Activated T-cell treated with anti-CD3 and anti-CD28 coated beads, Interleukin-2, amount 50 U/mL, for 4 hours (primary cell): ENCODE measurements around the gene MGARP. TPM values are rescaled to one million over a fixed set of nuclear protein-coding genes. Genes with fewer than 3 reads are reported as not detected.

Source experiments
- ATAC-seq, 2 donors: fragments of 200-7000 bp; cut with Tn5 transposase; one replicate each; pipeline ENCODE4 v1.10.0; 2021
- DNase-seq: peaks from one replicate; pipeline ENCODE4 v3.0.0-alpha.2; 2020
- H3K27me3 Mint-ChIP-seq: one replicate; pipeline ENCODE4 v1.8.0; 2021; ENCODE audit warnings: low read depth, mixed read lengths
- H3K36me3 Mint-ChIP-seq: one replicate; pipeline ENCODE4 v1.8.0; 2022; ENCODE audit warnings: mixed read lengths; ENCODE audit not compliant: insufficient read depth
- H3K4me1 Mint-ChIP-seq: one replicate; pipeline ENCODE4 v1.8.0; 2021; ENCODE audit warnings: low read depth, mixed read lengths
- H3K4me3 Mint-ChIP-seq: one replicate; pipeline ENCODE4 v1.8.0; 2021; ENCODE audit warnings: mild to moderate bottlenecking, moderate library complexity, mixed read lengths
- H3K9me3 Mint-ChIP-seq: one replicate; pipeline ENCODE4 v1.8.0; 2021; ENCODE audit warnings: mixed read lengths
- total RNA-seq, 3 donors: library from RNA; stranded (reverse); gene quantifications; one replicate each; pipeline ENCODE4 v1.2.1, GENCODE V29; 2021

Gene MGARP
- total RNA-seq, 3 donors from 2014 or later, result 0.23 TPM; not detected in 2

DNA sequence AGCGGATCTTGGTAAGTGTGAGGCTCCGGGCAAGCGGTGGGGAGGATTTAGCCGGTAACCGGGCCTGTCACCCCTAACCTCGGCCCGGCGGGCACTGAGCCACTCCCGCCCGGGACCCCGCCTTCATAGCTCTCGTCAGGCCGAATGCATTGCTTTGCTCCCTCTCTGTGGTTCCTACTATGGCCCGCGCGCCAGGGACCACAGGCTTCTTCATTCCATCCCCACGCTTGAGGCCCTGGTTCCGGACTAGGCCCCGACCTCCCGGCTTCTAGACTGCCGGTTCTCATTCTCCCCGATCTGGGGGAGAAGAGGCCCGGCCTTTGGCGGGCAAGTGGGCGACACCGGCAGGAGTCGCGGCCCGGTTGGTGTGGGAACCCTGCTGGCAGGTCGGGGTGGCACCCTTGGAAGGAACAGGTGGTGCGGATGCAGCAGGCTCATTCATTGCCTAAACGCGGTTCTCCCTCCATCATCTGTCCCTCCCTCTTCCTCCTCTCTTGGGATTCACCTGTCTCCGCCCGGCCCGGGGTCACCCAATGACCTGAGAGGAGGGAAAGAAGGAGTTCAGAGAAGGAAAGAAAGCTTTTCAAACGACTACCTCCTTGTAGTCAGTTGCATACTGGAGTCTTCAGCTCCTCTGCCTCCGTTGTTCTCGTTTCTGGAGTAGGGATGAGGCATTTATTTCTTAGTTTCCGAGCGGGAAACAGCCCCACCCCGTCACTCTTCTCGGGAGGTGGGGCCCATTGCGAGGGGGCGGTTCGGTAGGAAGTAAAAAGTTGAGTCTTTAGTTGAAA lies 22.0 kb upstream of the MGARP start, which contains the start of gene NDUFC1:
NDUFC1 (minus strand) TSS at position 657 of the 791 bp plus-strand sequence. CDS start 6,679 bp downstream, outside the sequence.
- Mint-ChIP-seq H3K36me3 (peaks cover 27% of the 10 kb centered on the region), H3K9me3 (peaks cover 5% of the 10 kb centered on the region), H3K27me3 (no peaks in the 10 kb centered on the region), H3K4me3 (peak within 1 kb of the TSS; percentile 100), H3K4me1 (peaks cover 56% of the 10 kb centered on the region)
- ATAC-seq (peak; percentile 50 to 51), DNase-seq (peak; percentile 50)

DNA sequence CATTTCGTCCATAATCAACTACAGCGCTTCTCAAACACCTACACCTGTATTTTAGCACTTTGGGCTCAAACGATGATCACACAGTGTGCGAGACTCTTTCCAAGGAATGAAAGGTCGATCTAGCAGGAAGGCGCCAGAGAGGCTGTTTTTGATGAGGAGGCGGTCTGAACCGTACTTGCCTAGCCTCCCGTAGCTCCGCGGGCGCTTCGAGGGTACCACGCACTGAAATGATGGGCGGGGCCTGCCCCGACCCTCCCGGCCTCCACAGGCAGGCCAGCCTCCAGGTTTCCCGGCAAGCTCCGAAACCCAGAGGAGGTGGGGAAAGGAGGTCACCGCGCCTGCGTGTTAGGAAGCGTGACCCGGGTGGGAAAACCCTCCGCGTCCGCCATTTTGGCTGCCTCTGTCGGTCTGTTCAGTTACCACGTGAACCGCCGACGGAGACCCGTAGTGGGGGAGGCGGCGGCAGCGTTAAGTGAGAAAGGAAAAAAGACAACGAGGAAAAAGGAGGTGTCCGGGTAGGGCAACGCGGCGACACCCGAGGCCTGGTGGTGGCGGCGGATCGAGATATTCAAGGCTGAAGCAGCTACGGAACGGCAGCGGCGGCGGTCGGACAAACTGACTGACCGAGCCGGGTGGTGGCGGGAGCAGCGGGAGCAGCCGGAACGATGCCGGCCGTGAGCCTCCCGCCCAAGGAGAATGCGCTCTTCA lies 21.2 kb upstream of the MGARP start, which contains the start of gene NAA15:
NAA15 (plus strand) TSS at position 393 of the 708 bp plus-strand sequence; CDS start at position 666, 273 bp downstream.
- Mint-ChIP-seq H3K4me3 (peak within 1 kb of the TSS; percentile 100), H3K4me1 (peaks cover 52% of the 10 kb centered on the region), H3K27me3 (no peaks in the 10 kb centered on the region), H3K9me3 (peaks cover 5% of the 10 kb centered on the region), H3K36me3 (peaks cover 21% of the 10 kb centered on the region)
- peak; percentile 89 to 91 for ATAC-seq
- peak; percentile 96 for DNase-seq

GRCh38 chr4:139300431-139301112 lies 20.5 kb upstream of the MGARP start:
- Mint-ChIP-seq H3K36me3 (peaks cover 21% of the 10 kb centered on the region), H3K4me3 (peak overlapping the region; percentile 100), H3K4me1 (peaks cover 55% of the 10 kb centered on the region), H3K27me3 (no peaks in the 10 kb centered on the region), H3K9me3 (peaks cover 5% of the 10 kb centered on the region)
- peak; percentile 15 to 39 for ATAC-seq
- DNase-seq, result no peak

GRCh38 chr4:139299536-139299935 lies 19.5 kb upstream of the MGARP start:
- Mint-ChIP-seq H3K27me3 (no peaks in the 10 kb centered on the region), H3K4me3 (peak overlapping the region; percentile 16), H3K36me3 (peaks cover 10% of the 10 kb centered on the region), H3K9me3 (no peaks in the 10 kb centered on the region), H3K4me1 (peaks cover 48% of the 10 kb centered on the region)
- DNase-seq (no peak), ATAC-seq (no peak)

GRCh38 chr4:139297001-139297410 lies 17.0 kb upstream of the MGARP start:
- Mint-ChIP-seq H3K27me3 (no peaks in the 10 kb centered on the region), H3K4me1 (peaks cover 36% of the 10 kb centered on the region), H3K9me3 (no peaks in the 10 kb centered on the region), H3K36me3 (peaks cover 4% of the 10 kb centered on the region), H3K4me3 (no peak overlapping the region)
- no peak for DNase-seq
- no peak for ATAC-seq

- Mint-ChIP-seq H3K27me3 (no peaks in the 10 kb centered on the region), H3K9me3 (no peaks in the 10 kb centered on the region), H3K4me1 (peaks cover 34% of the 10 kb centered on the region), H3K36me3 (peaks cover 2% of the 10 kb centered on the region), H3K4me3 (peak overlapping the region; percentile 98)
- DNase-seq, result no peak
- ATAC-seq, result peak; percentile 6 to 16
Measured at GRCh38 chr4:139295942-139296299, 15.9 kb upstream of the MGARP start.

- Mint-ChIP-seq H3K27me3 (no peaks in the 10 kb centered on the region), H3K4me1 (peaks cover 29% of the 10 kb centered on the region), H3K36me3 (peaks cover 3% of the 10 kb centered on the region), H3K4me3 (peak overlapping the region; percentile 98), H3K9me3 (no peaks in the 10 kb centered on the region)
- ATAC-seq (peak; percentile 95 to 98), DNase-seq (peak; percentile 100)
Measured at GRCh38 chr4:139295206-139295941, 15.3 kb upstream of the MGARP start.

GRCh38 chr4:139286186-139286698 lies 6.2 kb upstream of the MGARP start:
- DNase-seq (no peak), ATAC-seq (no peak)
- Mint-ChIP-seq H3K9me3 (peaks cover 4% of the 10 kb centered on the region), H3K4me1 (peaks cover 2% of the 10 kb centered on the region), H3K36me3 (peaks cover 15% of the 10 kb centered on the region), H3K4me3 (no peak overlapping the region), H3K27me3 (peaks cover under 1% of the 10 kb centered on the region)

DNA sequence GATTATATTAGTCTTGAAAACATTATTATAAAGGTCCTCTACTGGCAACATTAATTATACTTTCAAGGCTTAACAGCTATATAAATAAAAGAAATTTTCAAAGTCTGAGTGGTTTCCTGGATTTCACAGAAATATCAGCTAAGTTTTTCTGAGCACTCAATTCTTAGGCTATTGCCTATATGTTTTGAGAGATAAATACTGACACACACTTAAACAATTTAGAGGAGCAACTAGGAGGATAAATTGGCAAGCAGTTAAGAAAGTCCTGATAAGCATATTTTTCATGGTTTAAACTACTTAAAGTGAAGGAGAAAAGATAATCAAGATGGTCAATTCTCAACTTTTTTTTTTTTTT lies 2.7 kb upstream of the MGARP start:
- Mint-ChIP-seq H3K9me3 (peaks cover 4% of the 10 kb centered on the region), H3K4me3 (no peak overlapping the region), H3K36me3 (peaks cover 4% of the 10 kb centered on the region), H3K4me1 (peaks cover 11% of the 10 kb centered on the region), H3K27me3 (peaks cover 33% of the 10 kb centered on the region)
- no peak for ATAC-seq
- DNase-seq, result no peak

DNA sequence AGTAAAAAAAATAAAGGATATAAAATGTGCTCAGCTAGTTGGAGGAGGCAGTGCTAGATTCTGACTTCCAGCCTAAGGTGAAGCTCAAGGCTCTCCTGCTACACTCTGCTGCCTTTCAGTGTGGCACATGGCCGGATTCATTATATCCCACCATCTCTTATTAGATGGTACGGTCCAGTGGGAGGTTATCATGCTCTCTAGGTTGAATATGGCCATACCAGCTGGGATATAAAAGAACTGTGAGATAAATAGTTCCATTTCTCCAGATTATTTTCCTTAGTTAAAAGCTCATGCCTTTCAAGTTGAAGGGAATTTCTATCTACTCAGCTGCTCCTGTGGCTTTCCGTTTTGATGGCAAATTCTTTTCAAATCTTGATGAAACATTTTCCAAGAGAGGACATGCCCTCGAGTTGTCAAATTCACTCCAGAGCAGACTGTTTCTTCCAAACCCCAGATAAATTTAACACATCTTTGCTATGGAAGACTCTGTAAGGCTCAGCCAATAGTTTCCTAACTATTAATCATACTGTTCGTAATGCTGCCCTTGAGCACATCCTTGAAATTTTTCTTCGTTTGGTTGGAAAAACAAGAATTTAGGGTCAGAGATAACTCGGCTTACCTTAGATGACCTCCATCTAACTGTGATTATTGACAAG lies 2.2 kb upstream of the MGARP start:
- no peak overlapping the region for H3K4me3 Mint-ChIP-seq
- H3K27me3 Mint-ChIP-seq, result peaks cover 36% of the 10 kb centered on the region
- DNase-seq (no peak), ATAC-seq (no peak)
- peaks cover 4% of the 10 kb centered on the region for H3K36me3 Mint-ChIP-seq
- peaks cover 11% of the 10 kb centered on the region for H3K4me1 Mint-ChIP-seq
- peaks cover 4% of the 10 kb centered on the region for H3K9me3 Mint-ChIP-seq

DNA sequence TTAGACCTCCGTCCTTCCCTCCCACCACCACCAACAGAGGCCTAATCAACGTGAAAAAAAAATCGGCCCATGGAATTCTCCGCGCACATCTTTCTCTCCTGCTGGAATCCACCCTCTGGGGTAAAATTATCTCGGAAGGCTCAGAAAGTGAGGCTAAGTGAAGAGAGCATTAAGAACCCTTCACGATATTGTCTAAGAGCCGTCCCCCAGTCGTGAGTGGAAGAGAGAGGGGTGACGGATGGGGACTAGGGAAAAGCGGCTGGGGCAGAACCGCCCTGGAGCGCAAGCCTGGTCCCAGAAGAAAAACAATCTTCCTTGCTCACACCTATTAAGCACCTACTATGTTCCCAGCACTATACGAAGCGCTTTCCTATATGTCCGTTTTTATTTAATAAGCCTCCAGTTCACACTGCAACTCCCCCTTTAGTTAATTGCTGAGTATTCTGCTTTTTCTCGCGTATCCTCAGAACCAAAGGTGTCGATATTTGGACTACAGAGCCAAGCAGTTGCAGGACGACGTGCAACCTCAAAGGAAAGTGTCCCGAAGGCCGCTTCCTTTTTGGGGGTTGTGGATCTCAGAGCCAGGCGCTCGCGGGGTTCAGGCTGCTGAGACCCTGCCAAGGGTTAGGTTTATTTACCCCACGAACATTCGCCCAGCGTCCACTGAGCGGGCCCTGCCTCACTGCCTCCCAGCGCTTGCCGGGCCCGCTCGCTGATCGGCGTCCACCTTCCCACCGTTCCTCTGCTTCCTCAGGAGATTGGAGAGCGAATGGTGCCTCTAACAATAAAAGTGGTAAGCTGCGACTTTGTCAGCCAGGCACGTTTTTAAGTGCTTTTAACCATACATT lies 889 bp downstream of the MGARP start:
- DNase-seq, result no peak
- peak; percentile 42 to 46 for ATAC-seq
- H3K27me3 Mint-ChIP-seq, result peaks cover 47% of the 10 kb centered on the region
- H3K4me3 Mint-ChIP-seq, result peak overlapping the region; percentile 76
- no peaks in the 10 kb centered on the region for H3K36me3 Mint-ChIP-seq
- H3K9me3 Mint-ChIP-seq, result no peaks in the 10 kb centered on the region
- peaks cover 11% of the 10 kb centered on the region for H3K4me1 Mint-ChIP-seq

- no peaks in the 10 kb centered on the region for H3K36me3 Mint-ChIP-seq
- peak overlapping the region; percentile 76 for H3K4me3 Mint-ChIP-seq
- H3K9me3 Mint-ChIP-seq, result no peaks in the 10 kb centered on the region
- peaks cover 11% of the 10 kb centered on the region for H3K4me1 Mint-ChIP-seq
- no peak for ATAC-seq
- H3K27me3 Mint-ChIP-seq, result peaks cover 47% of the 10 kb centered on the region
- DNase-seq, result no peak
Measured at GRCh38 chr4:139278485-139278884, 1.5 kb downstream of the MGARP start.
